Activated naive CD4-positive, alpha-beta T cell treated with anti-CD3 and anti-CD28 coated beads, Interleukin-2, amount 50 U/mL, for 72 hours (primary cell): ENCODE data around the gene MRPL54. TPM values are rescaled to one million over a fixed set of nuclear protein-coding genes. Genes with fewer than 3 reads are reported as not detected.

Experiments
- ATAC-seq, 2 donors: fragments of 150-1000 bp; cut with Tn5 transposase; 2 replicates each; pipeline ENCODE4 v1.10.0; 2021; ENCODE audit warnings: mild to moderate bottlenecking in 2 of 2, moderate library complexity in 2 of 2
- DNase-seq, 2 donors: peaks; one replicate each; pipeline ENCODE4 v3.0.0; 2021 to 2022; ENCODE audit warnings: low spot score in 2 of 2
- H3K27ac Mint-ChIP-seq, 2 donors: one replicate each; pipeline ENCODE4 v1.8.0; 2022; ENCODE audit warnings: mild to moderate bottlenecking in 2 of 2, mixed read lengths in 2 of 2
- H3K36me3 Mint-ChIP-seq, 2 donors: one replicate each; pipeline ENCODE4 v1.8.0; 2022; ENCODE audit warnings: mixed read lengths in 2 of 2
- H3K9me3 Mint-ChIP-seq, 2 donors: one replicate each; pipeline ENCODE4 v1.8.0; 2022; ENCODE audit warnings: mixed read lengths in 2 of 2
- total RNA-seq, 2 donors: library from RNA; stranded (reverse); gene quantifications; one replicate each; pipeline ENCODE4 v1.2.3, GENCODE V29; 2022

Gene MRPL54
- total RNA-seq, 2 donors from 2014 or later: 15.7 to 68.7 TPM

DNA sequence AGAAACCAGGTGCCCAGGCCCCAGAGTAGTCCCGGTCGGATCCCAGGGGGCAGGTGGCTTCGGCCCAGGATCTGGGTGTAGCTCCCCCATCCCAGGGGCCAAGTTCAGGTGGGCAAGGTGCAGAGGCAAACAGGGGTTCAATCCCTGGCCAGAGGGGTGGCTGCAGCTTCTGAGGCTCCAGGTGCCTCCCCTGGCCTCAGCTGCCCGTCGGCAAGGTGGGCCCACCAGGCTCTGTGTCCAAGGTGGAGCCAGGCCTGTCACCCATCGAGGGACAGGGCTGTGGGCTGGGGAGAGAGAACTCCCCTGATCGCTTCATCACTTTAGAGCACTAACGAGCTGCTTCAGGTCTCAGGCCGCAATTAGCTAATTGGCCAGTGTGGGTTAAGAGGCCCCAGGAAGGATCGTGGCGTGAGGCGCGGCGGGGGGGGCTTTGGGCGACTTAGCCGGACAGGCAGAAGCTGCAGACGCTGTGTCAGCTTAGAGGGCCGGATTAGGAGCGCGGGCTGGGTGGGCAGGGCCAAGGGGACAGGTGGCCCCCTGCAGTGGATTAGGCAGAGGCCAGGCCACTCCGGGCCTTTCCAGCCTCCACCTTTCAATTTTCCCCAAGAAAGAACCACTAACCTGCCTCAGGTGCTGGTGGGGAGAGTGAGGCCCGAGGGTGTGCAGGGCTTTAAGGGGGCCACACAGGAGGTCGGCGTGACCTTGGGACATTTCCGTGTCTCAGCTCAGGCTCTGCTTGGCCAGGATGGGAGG, 12.3 kb downstream of the MRPL54 start:
- Mint-ChIP-seq H3K9me3 (no peaks in the 10 kb centered on the region), H3K27ac (peak overlapping the region in 1 of 2 donors; percentile 52), H3K36me3 (no peaks in the 10 kb centered on the region)
- DNase-seq (no peak), ATAC-seq (peak in 1 of 2 donors; percentile 7)

DNA sequence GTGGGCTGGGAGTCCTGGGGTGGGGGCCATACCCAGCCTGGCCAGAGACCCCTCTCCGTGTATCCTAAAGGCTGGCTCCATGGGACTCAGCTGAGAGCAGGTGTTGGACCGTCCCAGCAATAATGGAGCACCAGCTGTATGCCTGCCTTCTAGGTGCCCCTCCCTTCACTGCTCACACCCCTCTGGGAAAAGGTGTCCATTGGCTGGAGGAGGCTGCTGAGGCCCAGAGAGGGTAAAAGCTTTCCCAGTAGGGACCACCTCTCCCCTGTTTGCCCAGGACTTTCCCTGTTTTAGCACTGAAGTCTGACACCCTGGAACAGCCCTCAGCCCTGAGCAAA, 12.9 kb downstream of the MRPL54 start:
- H3K9me3 Mint-ChIP-seq: no peaks in the 10 kb centered on the region
- H3K36me3 Mint-ChIP-seq: no peaks in the 10 kb centered on the region
- H3K27ac Mint-ChIP-seq: no peak overlapping the region
- ATAC-seq (no peak), DNase-seq (no peak)

DNA sequence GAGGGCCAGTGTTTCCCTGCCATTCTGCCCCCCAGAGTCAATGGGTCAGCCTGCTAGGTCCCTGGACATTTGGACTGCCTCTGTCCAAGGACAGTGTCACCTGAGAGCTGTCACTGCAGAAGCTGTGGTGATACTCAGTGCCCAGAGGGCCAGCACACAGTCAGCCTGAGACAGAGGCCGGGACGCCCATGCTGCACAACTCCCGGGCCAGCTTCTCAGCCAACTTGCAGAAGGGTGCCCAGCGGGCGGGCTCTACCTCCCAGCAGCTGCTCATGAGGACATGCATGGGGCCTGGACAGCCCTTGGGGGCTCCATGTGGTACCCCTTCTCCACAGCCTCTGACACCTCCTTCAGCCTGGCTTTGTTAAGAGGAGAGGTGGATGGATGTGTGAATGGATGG, 13.3 kb downstream of the MRPL54 start:
- no peak for ATAC-seq
- Mint-ChIP-seq H3K27ac (no peak overlapping the region), H3K9me3 (no peaks in the 10 kb centered on the region), H3K36me3 (peaks cover 0 to 2% of the 10 kb centered on the region in 2 donors)
- DNase-seq: no peak

DNA sequence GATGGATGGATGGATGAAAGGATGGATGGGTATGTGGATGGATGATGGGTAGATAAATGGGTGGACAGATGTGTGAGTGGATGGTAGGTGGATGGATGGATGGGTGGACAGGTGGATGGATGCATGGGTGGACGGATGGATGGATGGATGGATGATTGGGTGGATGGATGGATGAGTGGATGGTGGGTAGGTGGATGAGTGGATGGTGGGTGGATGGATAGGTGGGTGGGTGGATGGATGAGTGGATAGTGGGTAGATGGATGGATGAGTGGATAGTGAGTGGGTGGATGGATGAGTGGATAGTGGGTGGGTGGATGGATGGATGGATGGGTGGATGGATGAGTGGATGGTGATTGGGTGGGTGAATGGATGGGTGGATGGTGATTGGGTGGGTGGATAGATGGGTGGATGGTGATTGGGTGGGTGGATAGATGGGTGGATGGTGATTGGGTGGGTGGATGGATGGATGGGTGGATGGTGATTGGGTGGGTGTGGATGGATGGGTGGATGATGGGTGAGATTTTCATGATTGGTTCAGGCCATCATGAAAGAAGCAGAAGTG, 14.1 kb downstream of the MRPL54 start:
- no peak overlapping the region for H3K27ac Mint-ChIP-seq
- peaks cover 3 to 9% of the 10 kb centered on the region in 2 donors for H3K36me3 Mint-ChIP-seq
- ATAC-seq (no peak), DNase-seq (no peak)
- H3K9me3 Mint-ChIP-seq: peaks cover 0 to 4% of the 10 kb centered on the region in 2 donors

DNA sequence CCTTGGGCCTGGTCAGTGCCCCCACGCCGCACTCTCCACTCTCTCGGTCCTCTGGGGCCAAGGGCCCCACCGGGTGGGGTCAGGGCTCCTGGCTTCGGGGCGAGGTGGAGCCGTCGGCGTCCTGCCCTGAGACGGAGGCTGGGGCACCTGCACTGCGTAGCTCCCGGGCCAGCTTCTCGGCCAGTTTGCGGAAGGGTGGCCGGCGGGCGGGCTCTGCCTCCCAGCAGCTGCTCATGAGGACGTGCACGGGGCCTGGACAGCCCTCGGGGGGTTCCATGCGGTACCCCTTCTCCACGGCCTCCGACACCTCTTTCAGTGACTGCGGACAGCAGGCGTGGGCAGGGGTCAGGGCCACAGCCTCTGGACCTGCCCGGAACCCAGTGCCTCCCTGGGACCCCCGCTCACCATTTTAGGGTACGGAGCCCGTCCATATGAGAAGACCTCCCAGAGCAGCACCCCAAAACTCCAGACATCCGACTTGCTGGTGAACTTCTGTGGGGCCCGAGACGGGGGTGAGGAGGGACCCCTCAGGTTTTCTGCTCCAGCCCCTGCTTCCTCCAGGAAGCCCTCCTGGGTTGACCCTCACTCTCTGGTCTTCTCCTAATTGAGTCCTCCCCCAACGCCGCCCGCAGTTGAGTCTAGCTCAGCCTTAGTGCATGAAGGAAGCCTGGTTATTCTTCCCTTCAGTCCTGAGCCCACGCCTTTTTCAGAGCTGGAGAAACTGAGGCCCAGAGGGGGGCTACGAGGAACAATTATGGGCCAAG, 15.8 kb downstream of the MRPL54 start:
- Mint-ChIP-seq H3K9me3 (peaks cover 5 to 14% of the 10 kb centered on the region in 2 donors), H3K27ac (no peak overlapping the region), H3K36me3 (peaks cover 15 to 25% of the 10 kb centered on the region in 2 donors)
- no peak for ATAC-seq
- no peak for DNase-seq

DNA sequence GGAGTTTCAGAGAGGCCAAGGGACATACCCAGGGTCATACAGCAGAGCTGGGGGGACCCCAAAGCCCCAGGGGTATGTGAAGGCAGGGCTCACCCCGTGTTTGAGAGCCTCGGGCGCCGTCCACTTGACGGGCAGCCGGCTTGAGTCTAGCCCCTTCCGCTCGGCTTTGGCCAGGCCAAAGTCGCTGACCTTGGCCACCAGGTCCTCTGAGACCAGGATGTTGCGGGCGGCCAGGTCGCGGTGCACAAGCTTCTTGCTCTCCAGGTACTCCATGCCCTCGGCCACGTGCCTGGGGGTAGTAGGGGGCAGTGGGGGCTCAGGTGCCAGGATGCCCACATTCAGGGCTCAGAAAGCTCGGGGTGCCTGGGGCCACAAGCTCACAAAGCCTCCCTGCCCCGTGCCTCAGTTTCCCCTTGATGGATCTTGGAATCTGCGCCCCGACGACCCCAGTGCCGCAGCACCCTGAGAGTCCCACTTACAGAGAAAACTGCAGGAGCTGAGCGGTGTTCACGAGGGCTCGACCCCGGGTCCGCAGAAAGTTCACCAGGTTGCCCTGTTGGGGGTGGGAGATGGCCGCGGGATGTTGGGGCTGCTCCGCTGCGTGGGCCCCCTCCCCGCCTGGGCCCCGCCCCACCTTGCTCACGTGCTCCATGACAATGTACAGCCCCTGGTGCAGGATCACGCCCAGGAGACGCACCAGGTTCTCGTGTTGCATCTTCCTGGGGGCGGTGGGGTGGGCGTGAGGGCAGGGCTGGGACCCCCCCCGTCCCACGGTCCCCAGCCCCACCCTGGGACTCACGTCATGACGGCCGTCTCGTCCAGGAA, 16.6 kb downstream of the MRPL54 start:
- Mint-ChIP-seq H3K36me3 (peaks cover 15 to 28% of the 10 kb centered on the region in 2 donors), H3K9me3 (peaks cover 5 to 14% of the 10 kb centered on the region in 2 donors), H3K27ac (no peak overlapping the region)
- ATAC-seq: no peak
- DNase-seq: no peak

DNA sequence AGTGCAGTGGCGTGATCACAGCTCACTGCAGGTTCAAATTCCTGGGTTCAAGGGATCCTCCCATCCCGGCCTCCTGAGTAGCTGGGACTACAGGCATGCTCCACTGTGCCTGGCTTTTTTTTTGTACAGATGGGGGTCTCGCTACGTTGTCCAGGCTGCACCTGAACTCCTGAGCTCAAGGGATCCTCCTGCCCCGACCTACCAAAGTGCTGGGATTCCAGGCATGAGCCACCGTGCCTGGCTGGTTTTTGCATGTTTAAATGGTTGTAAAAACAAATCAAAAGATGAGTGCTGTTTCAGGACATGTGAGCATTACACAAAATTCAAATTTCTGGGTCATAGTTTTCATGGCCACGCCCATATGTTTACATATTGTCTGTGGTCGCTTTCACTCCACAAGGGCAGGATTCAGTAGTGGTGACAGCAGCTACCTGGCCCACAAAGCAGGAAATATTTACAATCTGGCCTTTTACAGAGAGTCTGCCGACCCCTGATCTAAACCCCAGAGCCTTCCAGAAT, 18.4 kb downstream of the MRPL54 start:
- H3K27ac Mint-ChIP-seq: no peak overlapping the region
- H3K9me3 Mint-ChIP-seq: peaks cover 5 to 14% of the 10 kb centered on the region in 2 donors
- no peak for DNase-seq
- peaks cover 15 to 28% of the 10 kb centered on the region in 2 donors for H3K36me3 Mint-ChIP-seq
- no peak for ATAC-seq

DNA sequence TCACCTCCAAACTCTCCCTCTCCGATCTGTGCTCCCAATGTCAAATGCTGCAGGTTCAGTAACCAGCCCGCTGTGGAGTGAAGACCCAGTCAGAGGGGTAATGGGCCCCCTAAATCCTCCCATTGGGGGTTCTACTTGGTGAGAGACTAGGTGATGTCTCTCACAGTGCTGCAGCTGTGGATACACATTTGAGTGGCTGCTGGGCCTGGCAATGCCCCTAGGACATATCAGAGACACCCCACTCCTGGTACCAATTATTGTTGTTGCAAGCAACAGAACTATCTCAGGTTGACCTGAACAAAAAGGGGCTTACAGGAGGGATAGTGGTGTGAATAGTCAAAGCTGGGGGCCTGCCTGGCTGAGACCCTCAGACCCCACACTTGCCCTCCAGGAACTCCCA, 19.1 kb downstream of the MRPL54 start:
- DNase-seq: no peak
- no peak for ATAC-seq
- H3K9me3 Mint-ChIP-seq: peaks cover 5 to 14% of the 10 kb centered on the region in 2 donors
- H3K27ac Mint-ChIP-seq: peak overlapping the region in 1 of 2 donors; percentile 22
- H3K36me3 Mint-ChIP-seq: peaks cover 15 to 28% of the 10 kb centered on the region in 2 donors

DNA sequence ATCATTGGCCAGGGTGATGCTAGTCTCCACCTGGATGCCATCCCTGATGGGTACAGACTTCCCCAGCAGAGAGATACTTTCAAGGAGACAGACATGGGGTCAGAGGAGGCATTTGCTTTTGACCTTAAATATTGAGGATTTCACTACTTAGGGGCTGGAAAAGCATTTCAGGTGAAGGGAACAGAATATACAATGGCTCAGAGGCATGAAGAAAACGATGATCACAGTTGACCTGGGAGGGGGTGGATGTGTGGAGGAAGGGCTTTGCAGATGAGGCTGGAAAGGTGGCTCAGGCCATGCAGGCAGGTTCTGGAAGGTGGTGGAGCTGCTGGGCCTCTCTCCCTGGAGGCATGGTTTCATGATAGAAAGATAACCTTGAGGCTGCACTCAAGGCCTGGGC, 19.8 kb downstream of the MRPL54 start:
- DNase-seq: no peak
- no peak for ATAC-seq
- Mint-ChIP-seq H3K36me3 (peaks cover 15 to 28% of the 10 kb centered on the region in 2 donors), H3K9me3 (peaks cover 5 to 14% of the 10 kb centered on the region in 2 donors), H3K27ac (peak overlapping the region in 1 of 2 donors; percentile 22)

DNA sequence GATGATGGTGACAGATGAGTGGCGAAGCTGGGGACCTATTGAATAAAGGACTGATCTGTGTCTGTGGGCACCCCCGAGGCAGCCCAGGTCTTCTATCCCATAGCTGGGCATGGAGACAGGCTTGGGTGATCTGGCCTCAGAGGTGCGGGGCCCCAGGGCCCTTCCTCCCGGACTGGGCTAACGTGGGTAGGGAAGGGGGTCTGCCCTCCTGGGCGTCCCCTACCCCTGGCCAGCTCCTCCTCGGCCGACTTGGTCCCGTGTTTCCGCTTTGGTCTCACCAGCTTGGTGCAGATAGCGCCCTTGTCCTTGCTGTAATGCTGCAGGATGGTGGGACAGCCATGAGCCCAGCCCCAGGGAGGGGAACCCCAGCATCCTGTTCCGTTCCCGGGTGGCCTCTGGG, 20.4 kb downstream of the MRPL54 start:
- peaks cover 5 to 14% of the 10 kb centered on the region in 2 donors for H3K9me3 Mint-ChIP-seq
- ATAC-seq (no peak), DNase-seq (no peak)
- no peak overlapping the region for H3K27ac Mint-ChIP-seq
- H3K36me3 Mint-ChIP-seq: peaks cover 15 to 28% of the 10 kb centered on the region in 2 donors

DNA sequence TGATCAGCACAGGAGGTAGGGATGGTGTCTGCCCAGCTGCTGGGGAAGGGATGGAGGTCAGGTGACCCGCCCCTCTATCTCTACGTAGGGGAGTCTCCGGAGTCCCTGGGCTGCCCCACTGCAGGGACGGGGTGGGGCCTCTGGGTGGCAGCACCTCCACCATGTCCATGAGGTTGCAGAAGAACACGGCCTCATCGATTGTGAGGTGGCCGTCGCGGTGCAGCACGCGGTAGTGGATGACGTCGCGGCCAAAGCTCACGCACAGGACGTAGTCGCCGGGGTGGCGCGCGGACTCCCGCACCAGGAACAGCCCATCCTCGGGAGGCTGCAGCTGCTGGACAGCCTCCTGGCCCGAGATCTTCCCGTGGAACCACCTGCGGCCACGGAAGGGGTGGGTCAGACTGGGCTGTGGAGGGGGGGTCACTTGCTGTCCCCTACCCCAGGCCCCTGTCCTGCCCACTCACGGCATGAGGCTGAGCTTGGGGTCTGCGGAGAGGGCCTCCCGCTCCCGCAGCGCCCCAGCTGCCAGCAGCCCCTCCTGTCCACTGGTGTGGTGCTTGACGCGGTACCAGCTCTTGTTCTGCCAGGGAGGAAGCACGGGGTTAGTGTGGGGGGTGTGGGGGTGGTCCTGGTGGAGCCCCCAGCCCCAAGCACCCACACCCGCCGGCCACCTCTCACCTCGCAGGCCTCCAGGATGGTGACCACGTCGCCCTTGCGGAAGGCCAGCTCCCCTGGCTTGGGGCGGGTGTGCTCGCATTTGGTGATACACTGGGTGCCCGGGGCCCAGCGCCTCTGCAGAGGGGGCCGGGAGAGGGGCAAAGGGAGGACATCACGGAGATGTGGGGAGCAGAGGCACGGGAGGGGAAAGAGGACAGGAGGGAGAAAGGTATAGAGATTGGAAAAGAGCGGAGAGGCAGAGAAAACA, 21.4 kb downstream of the MRPL54 start:
- ATAC-seq (peak in 1 of 2 donors; percentile 35), DNase-seq (peak in 1 of 2 donors; percentile 52)
- H3K36me3 Mint-ChIP-seq: peaks cover 15 to 28% of the 10 kb centered on the region in 2 donors
- H3K9me3 Mint-ChIP-seq: peaks cover 5 to 14% of the 10 kb centered on the region in 2 donors
- no peak overlapping the region for H3K27ac Mint-ChIP-seq

DNA sequence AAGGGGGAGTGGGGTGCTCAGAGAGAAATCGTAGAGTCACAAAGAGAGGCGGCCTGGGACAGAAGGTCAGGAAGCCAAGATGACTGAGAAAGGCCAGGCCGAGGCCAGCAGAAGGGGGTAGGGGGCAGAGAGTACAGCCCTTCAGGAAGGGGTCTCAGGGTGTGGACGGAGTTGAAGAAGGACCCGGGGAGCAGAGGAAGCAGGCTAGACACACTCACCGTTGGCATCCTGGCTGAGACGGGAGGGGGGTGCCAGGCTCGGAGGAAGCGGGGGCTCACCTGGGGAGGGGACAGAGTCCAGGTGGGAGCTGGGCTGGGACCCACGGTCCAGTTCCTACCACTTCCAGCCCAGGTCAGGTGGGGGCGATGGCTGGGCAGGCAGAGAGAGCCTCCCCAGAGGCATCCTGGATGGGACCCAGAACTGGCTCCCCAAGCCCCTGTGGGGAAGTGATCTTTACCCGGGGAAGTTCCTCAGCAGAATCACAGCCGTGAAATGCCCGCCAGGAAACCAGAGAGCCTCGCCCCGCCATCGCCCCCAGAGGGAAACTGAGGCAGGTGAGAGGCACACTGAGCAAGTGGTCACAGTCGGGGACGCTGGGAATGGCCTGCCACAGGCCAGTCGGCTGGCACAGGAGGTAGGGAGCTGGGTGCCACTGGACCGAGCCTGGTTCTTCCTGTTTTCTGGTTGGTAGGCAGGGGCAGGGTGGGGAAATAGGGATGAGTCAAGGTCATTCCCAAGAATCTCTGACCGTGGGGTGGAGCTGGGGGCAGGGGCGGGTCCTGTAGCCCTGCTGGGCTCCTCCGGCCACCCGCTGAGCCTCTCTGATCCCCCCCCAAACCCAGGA, 22.3 kb downstream of the MRPL54 start:
- DNase-seq: no peak
- H3K36me3 Mint-ChIP-seq: peaks cover 15 to 28% of the 10 kb centered on the region in 2 donors
- no peak overlapping the region for H3K27ac Mint-ChIP-seq
- peak in 1 of 2 donors; percentile 17 for ATAC-seq
- peaks cover 5 to 14% of the 10 kb centered on the region in 2 donors for H3K9me3 Mint-ChIP-seq

DNA sequence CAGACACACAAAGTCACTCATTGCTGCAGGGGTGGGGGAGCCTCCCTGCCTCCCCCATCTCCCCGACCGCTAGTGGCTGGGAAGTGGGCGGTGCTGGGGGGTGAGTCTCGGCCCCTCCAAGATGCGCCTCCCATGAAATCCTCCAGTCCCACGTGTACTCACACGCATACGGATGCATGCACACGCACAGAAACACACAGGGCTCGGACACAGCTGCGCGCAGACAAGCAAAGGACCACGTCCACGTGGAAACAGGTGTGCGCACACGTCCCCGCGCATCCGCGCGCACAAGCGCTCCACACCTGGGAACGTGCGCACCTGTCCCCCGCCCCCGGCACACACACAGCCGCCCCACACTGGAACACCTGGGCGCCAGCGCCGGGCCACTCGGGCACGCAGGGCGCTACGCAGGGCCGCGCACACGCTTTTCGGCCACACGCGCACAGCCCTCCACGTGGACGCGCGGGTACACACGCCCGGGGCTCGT, 23.0 kb downstream of the MRPL54 start:
- Mint-ChIP-seq H3K36me3 (peaks cover 15 to 28% of the 10 kb centered on the region in 2 donors), H3K9me3 (peaks cover 5 to 14% of the 10 kb centered on the region in 2 donors), H3K27ac (no peak overlapping the region)
- no peak for DNase-seq
- peak; percentile 42 for ATAC-seq

DNA sequence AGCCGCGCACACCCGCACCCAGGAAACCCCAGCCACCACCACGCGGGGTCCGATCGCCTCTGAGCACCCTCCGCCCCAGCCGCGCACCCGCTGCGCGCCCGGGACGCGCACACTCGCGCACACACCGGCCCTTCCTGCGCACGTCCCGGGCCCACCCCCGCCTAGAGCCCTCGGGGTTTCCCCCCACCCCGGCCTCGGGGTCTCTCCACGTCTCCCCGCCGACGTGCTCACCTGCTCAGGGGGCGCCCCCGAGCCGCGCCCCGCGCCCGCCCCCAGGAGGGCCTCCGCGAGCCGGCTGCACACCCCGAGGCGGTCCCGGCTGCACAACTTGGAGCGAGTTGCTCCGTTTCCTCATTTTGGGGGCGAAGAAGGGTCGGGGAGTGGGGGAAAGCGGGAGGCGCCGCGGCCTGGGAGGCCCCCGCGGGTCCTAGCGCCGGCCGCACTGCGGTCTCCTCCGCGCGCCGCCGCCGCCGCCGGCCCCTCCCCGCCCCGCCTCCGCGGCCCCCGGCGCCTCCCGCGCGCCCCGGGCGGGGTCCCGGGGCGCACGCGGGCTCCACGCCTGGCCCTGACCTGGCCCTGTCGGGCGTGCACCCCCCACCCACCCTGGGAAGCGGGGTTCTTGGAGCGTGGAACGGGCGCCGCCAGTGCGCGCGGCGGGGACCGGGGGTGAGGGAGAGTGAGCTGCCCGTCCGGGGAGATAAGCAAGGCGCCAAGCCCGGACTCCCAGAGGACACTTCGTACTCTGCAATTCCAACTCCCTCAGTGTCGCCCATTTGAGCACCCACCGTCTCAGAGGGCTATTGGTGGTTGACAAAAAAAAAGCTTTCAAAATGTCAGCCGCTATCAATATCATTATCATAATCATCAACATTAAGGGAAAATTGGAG, 23.7 kb downstream of the MRPL54 start, which contains the start of gene MATK:
Gene MATK, minus strand, starts transcription at position 444 of the 887 bp plus-strand sequence. CDS start 1,246 bp downstream, outside the sequence.
- Mint-ChIP-seq H3K27ac (no peak within 1 kb of the TSS), H3K36me3 (peaks cover 15 to 24% of the 10 kb centered on the region in 2 donors), H3K9me3 (peaks cover 5 to 19% of the 10 kb centered on the region in 2 donors)
- peak in 1 of 2 donors; percentile 31 for DNase-seq
- ATAC-seq: peak; percentile 61 to 66
